ENCODE measurements around the gene RSPO1. TPM values are rescaled to one million over a fixed set of nuclear protein-coding genes. Genes with fewer than 3 reads are reported as not detected.

Gene RSPO1
- polyA plus RNA-seq, 1 donor from 2014 or later: not detected

GRCh38 chr1:37656881-37657280 is 22.2 kb upstream of the RSPO1 start:
- Histone ChIP-seq H3K79me2 (replicated peaks; ENCODE audit: insufficient read depth, low read length) (no peaks in the 10 kb centered on the region), H3F3A (ENCODE audit: insufficient read depth, low read length, poor library complexity, severe bottlenecking) (no peaks in the 10 kb centered on the region), H2AFZ (ENCODE audit: low read depth, low read length) (no peak overlapping the region), H3K9ac (ENCODE audit: low read length) (no peak overlapping the region), H3K4me3 (ENCODE audit: low read length) (no peak overlapping the region), H4K20me1 (ENCODE audit: insufficient read depth) (no peaks in the 10 kb centered on the region), H3K9me3 (ENCODE audit: low read length) (no peaks in the 10 kb centered on the region), H3K9me2 (ENCODE audit: insufficient read depth, low read length) (no peaks in the 10 kb centered on the region), H3K4me2 (ENCODE audit: low read length) (no peak overlapping the region), H3K36me3 (ENCODE audit: insufficient read depth, low read length) (no peaks in the 10 kb centered on the region), H3K27ac (ENCODE audit: low read length) (no peak overlapping the region), H3K27me3 (ENCODE audit: insufficient read depth, low read depth, low read length) (no peaks in the 10 kb centered on the region)
- TF ChIP-seq POLR2AphosphoS5 (IDR thresholded peaks at IDR 0.05): no peak
- no peak for TF ChIP-seq SMC3 (conservative IDR thresholded peaks at IDR 0.05; ENCODE audit: poor library complexity)
- TF ChIP-seq EP300 (conservative IDR thresholded peaks at IDR 0.05; ENCODE audit: poor library complexity, severe bottlenecking): no peak
- TF ChIP-seq REST (IDR thresholded peaks at IDR 0.05; ENCODE audit: borderline replicate concordance): no peak
- TF ChIP-seq CTCF (IDR thresholded peaks at IDR 0.05; ENCODE audit: poor library complexity, severe bottlenecking): no peak
- TF ChIP-seq MXI1 (conservative IDR thresholded peaks at IDR 0.05; ENCODE audit: poor library complexity, severe bottlenecking): no peak
- TF ChIP-seq RAD21 (conservative IDR thresholded peaks at IDR 0.05): no peak
- no peak for TF ChIP-seq EZH2 (IDR thresholded peaks at IDR 0.05; ENCODE audit: borderline replicate concordance, insufficient read depth, low read length, poor library complexity, severe bottlenecking)
- no peak for TF ChIP-seq TAF1 (IDR thresholded peaks at IDR 0.05; ENCODE audit: low read depth)

GRCh38 chr1:37656026-37656425 is 21.3 kb upstream of the RSPO1 start:
- no peaks in the 10 kb centered on the region for H3K36me3 ChIP-seq (ENCODE audit: insufficient read depth, low read length)
- H3F3A ChIP-seq (ENCODE audit: insufficient read depth, low read length, poor library complexity, severe bottlenecking): no peaks in the 10 kb centered on the region

GRCh38 chr1:37655274-37655673 is 20.6 kb upstream of the RSPO1 start:
- no peaks in the 10 kb centered on the region for H3F3A ChIP-seq (ENCODE audit: insufficient read depth, low read length, poor library complexity, severe bottlenecking)
- no peak overlapping the region for H3K4me2 ChIP-seq (ENCODE audit: low read length)
- no peak for TF ChIP-seq TAF1 (IDR thresholded peaks at IDR 0.05; ENCODE audit: low read depth)
- no peak for TF ChIP-seq EZH2 (IDR thresholded peaks at IDR 0.05; ENCODE audit: borderline replicate concordance, insufficient read depth, low read length, poor library complexity, severe bottlenecking)
- TF ChIP-seq EP300 (conservative IDR thresholded peaks at IDR 0.05; ENCODE audit: poor library complexity, severe bottlenecking): no peak
- TF ChIP-seq CTCF (IDR thresholded peaks at IDR 0.05; ENCODE audit: poor library complexity, severe bottlenecking): no peak
- TF ChIP-seq MXI1 (conservative IDR thresholded peaks at IDR 0.05; ENCODE audit: poor library complexity, severe bottlenecking): no peak
- no peak for TF ChIP-seq POLR2AphosphoS5 (IDR thresholded peaks at IDR 0.05)
- TF ChIP-seq RAD21 (conservative IDR thresholded peaks at IDR 0.05): no peak
- TF ChIP-seq SMC3 (conservative IDR thresholded peaks at IDR 0.05; ENCODE audit: poor library complexity): no peak
- no peak for TF ChIP-seq REST (IDR thresholded peaks at IDR 0.05; ENCODE audit: borderline replicate concordance)
- no peaks in the 10 kb centered on the region for H3K36me3 ChIP-seq (ENCODE audit: insufficient read depth, low read length)
- H3K9me3 ChIP-seq (ENCODE audit: low read length): no peaks in the 10 kb centered on the region
- no peaks in the 10 kb centered on the region for H3K27me3 ChIP-seq (ENCODE audit: insufficient read depth, low read depth, low read length)
- no peak overlapping the region for H3K4me3 ChIP-seq (ENCODE audit: low read length)
- no peak overlapping the region for H2AFZ ChIP-seq (ENCODE audit: low read depth, low read length)
- no peaks in the 10 kb centered on the region for H3K79me2 ChIP-seq (replicated peaks; ENCODE audit: insufficient read depth, low read length)
- no peak overlapping the region for H3K9ac ChIP-seq (ENCODE audit: low read length)
- no peak overlapping the region for H3K27ac ChIP-seq (ENCODE audit: low read length)
- no peaks in the 10 kb centered on the region for H4K20me1 ChIP-seq (ENCODE audit: insufficient read depth)
- no peaks in the 10 kb centered on the region for H3K9me2 ChIP-seq (ENCODE audit: insufficient read depth, low read length)

More at GRCh38 chr1:37656026-37656425, 21.3 kb upstream of the RSPO1 start:
- Histone ChIP-seq H3K9me3 (ENCODE audit: low read length) (no peaks in the 10 kb centered on the region), H3K9me2 (ENCODE audit: insufficient read depth, low read length) (no peaks in the 10 kb centered on the region), H4K20me1 (ENCODE audit: insufficient read depth) (no peaks in the 10 kb centered on the region), H3K4me2 (ENCODE audit: low read length) (no peak overlapping the region), H3K9ac (ENCODE audit: low read length) (no peak overlapping the region), H3K79me2 (replicated peaks; ENCODE audit: insufficient read depth, low read length) (no peaks in the 10 kb centered on the region), H3K27me3 (ENCODE audit: insufficient read depth, low read depth, low read length) (no peaks in the 10 kb centered on the region), H3K27ac (ENCODE audit: low read length) (no peak overlapping the region), H3K4me3 (ENCODE audit: low read length) (no peak overlapping the region), H2AFZ (ENCODE audit: low read depth, low read length) (no peak overlapping the region)
- no peak for TF ChIP-seq TAF1 (IDR thresholded peaks at IDR 0.05; ENCODE audit: low read depth)

Data from neural cell (in vitro differentiated cells).